ENCODE results near the gene SVIL. TPM values are rescaled to one million over a fixed set of nuclear protein-coding genes. Genes with fewer than 3 reads are reported as not detected.
A peak's percentile ranks its signal among the peaks of the same experiment; 100 is the strongest.

The SVIL gene
- total RNA-seq, 1 donor = 36.9 TPM

- Histone ChIP-seq H3K27ac (ENCODE audit: low read depth, low read length) (no peak overlapping the region), H4K20me1 (ENCODE audit: insufficient read depth, low read length) (peaks cover 5% of the 10 kb centered on the region), H3K36me3 (ENCODE audit: insufficient read depth, low read length) (no peaks in the 10 kb centered on the region), H3K27me3 (ENCODE audit: insufficient read depth, low read length) (no peaks in the 10 kb centered on the region), H3K4me3 (ENCODE audit: insufficient read depth, low read length) (no peak overlapping the region), H2AFZ (ENCODE audit: low read length) (no peak overlapping the region), H3K79me2 (ENCODE audit: insufficient read depth, low read length) (peaks cover 63% of the 10 kb centered on the region), H3K4me2 (ENCODE audit: insufficient read depth, low read length) (peak overlapping the region; percentile 23), H3K4me1 (ENCODE audit: insufficient read depth, low read length) (peaks cover 19% of the 10 kb centered on the region), H3K9me3 (ENCODE audit: low read depth, low read length) (no peaks in the 10 kb centered on the region)
- peak; percentile 53 for DNase-seq (ENCODE audit: insufficient read length, low spot score, missing footprints)
- no peak for TF ChIP-seq CTCF (IDR thresholded peaks at IDR 0.05; ENCODE audit: extremely low read depth, low read depth, low read length)
Measured at GRCh38 chr10:29621161-29621560, 13.6 kb downstream of the SVIL start.

GRCh38 chr10:29620112-29620690 lies 14.6 kb downstream of the SVIL start:
- H3K4me1 ChIP-seq (ENCODE audit: insufficient read depth, low read length) = peaks cover 19% of the 10 kb centered on the region
- no peaks in the 10 kb centered on the region for H3K27me3 ChIP-seq (ENCODE audit: insufficient read depth, low read length)
- no peak overlapping the region for H2AFZ ChIP-seq (ENCODE audit: low read length)
- H3K36me3 ChIP-seq (ENCODE audit: insufficient read depth, low read length) = no peaks in the 10 kb centered on the region
- H3K9me3 ChIP-seq (ENCODE audit: low read depth, low read length) = no peaks in the 10 kb centered on the region
- peaks cover 5% of the 10 kb centered on the region for H4K20me1 ChIP-seq (ENCODE audit: insufficient read depth, low read length)
- no peak for DNase-seq (ENCODE audit: insufficient read length, low spot score, missing footprints)
- H3K4me3 ChIP-seq (ENCODE audit: insufficient read depth, low read length) = no peak overlapping the region
- H3K79me2 ChIP-seq (ENCODE audit: insufficient read depth, low read length) = peaks cover 62% of the 10 kb centered on the region
- TF ChIP-seq CTCF (IDR thresholded peaks at IDR 0.05; ENCODE audit: extremely low read depth, low read depth, low read length) = no peak
- H3K4me2 ChIP-seq (ENCODE audit: insufficient read depth, low read length) = no peak overlapping the region
- H3K27ac ChIP-seq (ENCODE audit: low read depth, low read length) = no peak overlapping the region

- H4K20me1 ChIP-seq (ENCODE audit: insufficient read depth, low read length) = peaks cover 5% of the 10 kb centered on the region
- peaks cover 69% of the 10 kb centered on the region for H3K79me2 ChIP-seq (ENCODE audit: insufficient read depth, low read length)
- no peak overlapping the region for H2AFZ ChIP-seq (ENCODE audit: low read length)
- no peak overlapping the region for H3K4me3 ChIP-seq (ENCODE audit: insufficient read depth, low read length)
- H3K36me3 ChIP-seq (ENCODE audit: insufficient read depth, low read length) = no peaks in the 10 kb centered on the region
- peak overlapping the region; percentile 21 for H3K4me2 ChIP-seq (ENCODE audit: insufficient read depth, low read length)
- TF ChIP-seq CTCF (IDR thresholded peaks at IDR 0.05; ENCODE audit: extremely low read depth, low read depth, low read length) = no peak
- H3K9me3 ChIP-seq (ENCODE audit: low read depth, low read length) = no peaks in the 10 kb centered on the region
- no peak overlapping the region for H3K27ac ChIP-seq (ENCODE audit: low read depth, low read length)
- peaks cover 19% of the 10 kb centered on the region for H3K4me1 ChIP-seq (ENCODE audit: insufficient read depth, low read length)
- H3K27me3 ChIP-seq (ENCODE audit: insufficient read depth, low read length) = no peaks in the 10 kb centered on the region
- peak; percentile 90 for DNase-seq (ENCODE audit: insufficient read length, low spot score, missing footprints)
Measured at GRCh38 chr10:29619241-29619669, 15.5 kb downstream of the SVIL start.

GRCh38 chr10:29618341-29619171 lies 16.2 kb downstream of the SVIL start:
- Histone ChIP-seq H3K79me2 (ENCODE audit: insufficient read depth, low read length) (peaks cover 68% of the 10 kb centered on the region), H3K27me3 (ENCODE audit: insufficient read depth, low read length) (no peaks in the 10 kb centered on the region), H3K4me3 (ENCODE audit: insufficient read depth, low read length) (no peak overlapping the region), H3K27ac (ENCODE audit: low read depth, low read length) (no peak overlapping the region), H3K36me3 (ENCODE audit: insufficient read depth, low read length) (no peaks in the 10 kb centered on the region), H3K4me2 (ENCODE audit: insufficient read depth, low read length) (peak overlapping the region; percentile 21), H4K20me1 (ENCODE audit: insufficient read depth, low read length) (peaks cover 5% of the 10 kb centered on the region), H3K9me3 (ENCODE audit: low read depth, low read length) (no peaks in the 10 kb centered on the region), H3K4me1 (ENCODE audit: insufficient read depth, low read length) (peaks cover 20% of the 10 kb centered on the region), H2AFZ (ENCODE audit: low read length) (no peak overlapping the region)
- no peak for DNase-seq (ENCODE audit: insufficient read length, low spot score, missing footprints)
- TF ChIP-seq CTCF (IDR thresholded peaks at IDR 0.05; ENCODE audit: extremely low read depth, low read depth, low read length) = no peak
